HTR-8/SVneo (cell line): ENCODE data around the gene TAF1C.

Experiments
- DNase-seq: peaks from one replicate; pipeline ENCODE4 v3.0.0; 2011; ENCODE audit warnings: low spot score, mixed read lengths; ENCODE audit not compliant: insufficient read length
- FAIRE-seq: peaks from 2 replicates; lab custom pipeline; 2011; peaks lifted over from hg19 to GRCh38; lab: Jason Lieb, UNC

TAF1C gene

GRCh38 chr16:84137287-84137686 is 49.6 kb downstream of the TAF1C start:
- DNase-seq (no peak), FAIRE-seq (no peak)

GRCh38 chr16:84136331-84137125 is 50.3 kb downstream of the TAF1C start:
- DNase-seq (no peak), FAIRE-seq (no peak)

- no peak for DNase-seq
- FAIRE-seq, result no peak
Observed at GRCh38 chr16:84132527-84133285, 54.2 kb downstream of the TAF1C start.

GRCh38 chr16:84131117-84131516 is 55.7 kb downstream of the TAF1C start:
- no peak for FAIRE-seq
- no peak for DNase-seq
